Adrenal gland (tissue), 12 donors: ENCODE results near the gene ZNF550. TPM values are rescaled to one million over a fixed set of nuclear protein-coding genes. Genes with fewer than 3 reads are reported as not detected.

ENCODE experiments used
- DNase-seq, 7 donors: peaks; one replicate each; pipeline ENCODE4 v3.0.0-alpha.2; 2019 to 2020
- H3K27ac ChIP-seq, 5 donors: fragments of 200-600 bp; sonication (generic) in 4 of 5; 1 replicate in 3 of 5; 2 replicates in 2 of 5; pipeline versions ENCODE4 v1.5.1 to v1.8.0; 2016 to 2020; ENCODE audit warnings: mild to moderate bottlenecking in 1 of 5
- H3K27me3 ChIP-seq: fragments of 200-600 bp; 2 replicates; pipeline ENCODE4 v1.8.0; 2021
- H3K36me3 ChIP-seq, 2 donors: fragments of 200-600 bp; replicated peaks in 1 of 2; 1 replicate in 1 of 2; 2 replicates in 1 of 2; pipeline versions ENCODE4 v1.5.1 to v1.8.0; 2018 to 2022
- H3K4me1 ChIP-seq, 2 donors: fragments of 200-600 bp; replicated peaks in 1 of 2; 1 replicate in 1 of 2; 2 replicates in 1 of 2; pipeline versions ENCODE4 v1.5.1 to v1.8.0; 2018 to 2021
- H3K4me3 ChIP-seq, 4 donors: fragments of 200-600 bp; sonication (generic) in 3 of 4; one replicate each; pipeline ENCODE4 v1.5.1; 2016 to 2018
- H3K9me3 ChIP-seq, 3 donors: fragments of 200-600 bp; sonication (generic) in 1 of 3; replicated peaks in 1 of 3; 1 replicate in 2 of 3; 2 replicates in 1 of 3; pipeline versions ENCODE4 v1.5.1 to v1.8.0; 2016 to 2021
- CTCF ChIP-seq, 6 experiments: fragments of 450-650 bp in 4 of 6; fragments of 200-600 bp in 2 of 6; sonication (generic) in 1 of 6; IDR thresholded peaks; 1 replicate in 5 of 6; 2 replicates in 1 of 6; pipeline versions ENCODE4 v1.5.1 to v1.8.0; 2016 to 2021; ENCODE audit warnings: antibody characterized with exemption in 6 of 6, mild to moderate bottlenecking in 2 of 6, moderate library complexity in 1 of 6
- POLR2A ChIP-seq, 2 donors: fragments of 450-650 bp; IDR thresholded peaks; one replicate each; pipeline ENCODE4 v1.6.1; 2017; ENCODE audit warnings: antibody characterized with exemption in 2 of 2, mild to moderate bottlenecking in 2 of 2, moderate library complexity in 1 of 2
- WGBS, 4 donors: extraction: QIAGEN DNeasy Blood & Tissue Kit in 2 of 4; methylation state at CpG; one replicate each; pipeline versions ENCODE4 v1.1.5 to v1.1.7; 2013 to 2017; 5-methylcytosine and 5-hydroxymethylcytosine counted together
- intact Hi-C, 2 donors: fragments of 100-400 bp; cut with DNase I; formaldehyde crosslinking; loops; one replicate each; pipeline versions ENCODE4 v1.14.1 to v1.15.0; 2022 to 2023
- polyA plus RNA-seq, 3 donors: library from polyadenylated mRNA; stranded (reverse); fragments of 200-250 nt in 2 of 3; fragments of 350-450 nt in 1 of 3; fragmentation: Illumina TruSeq in 1 of 3; extraction: RNeasy Lipid Tissue Mini Kit (QIAGEN cat#74804) in 1 of 3; gene quantifications; one replicate each; pipeline ENCODE4 v1.2.3, GENCODE V29; 2013 to 2014
- total RNA-seq, 9 donors: library from RNA; depleted of rRNA in 4 of 9; stranded (reverse); fragments of >200 nt in 4 of 9; fragments of 120-200 nt in 1 of 9; fragmentation: NEBNext Ultra II Directional in 1 of 9; extraction: Animal tissue kit (Norgen Biotek cat#: 25700) in 1 of 9; gene quantifications; one replicate each; pipeline versions ENCODE4 v1.1.0 to v1.2.4, GENCODE V29; 2013 to 2023
- donor health status: healthy with polysubstance abuse.
- donor health status: Bipolar disorder and iron deficiency.
- donor health status: DM: yes; HTN: yes; CAD: no.
- donor health status: DM: no; HTN: no; CAD: no.
- donor health status: DM: no; HTN: no; CAD: no.
- donor health status: DM: yes; HTN: yes; CAD: no.

The ZNF550 gene
- total and polyA plus RNA-seq, 12 donors = 2.7 to 13.3 (median 6.9) TPM

DNA sequence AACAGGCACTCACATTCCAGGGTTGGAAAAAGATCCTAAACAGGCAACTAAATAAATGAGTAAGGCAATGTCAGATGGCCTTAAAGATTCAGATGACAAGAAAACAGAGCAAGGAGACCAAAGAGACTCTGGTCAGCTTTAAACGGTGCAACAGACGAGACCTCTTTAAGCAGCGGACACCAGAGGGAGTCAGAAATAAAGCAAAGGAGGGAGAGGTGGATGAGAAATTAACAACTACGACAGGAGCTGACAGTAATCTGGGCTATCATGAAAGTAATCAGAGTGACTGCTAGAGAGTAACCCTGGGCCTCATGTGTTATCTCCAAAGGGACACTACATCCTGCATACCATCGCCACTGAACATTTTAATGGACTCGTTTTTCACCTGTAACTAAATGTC lies 1.1 kb downstream of the ZNF550 start:
- 20 to 34% (median 27%) methylated on average over 6 of the region's 6 CpGs for WGBS, 4 donors
- no peaks in the 10 kb centered on the region for H3K27me3 ChIP-seq
- peak overlapping the region in 1 of 5 donors; percentile 75 for H3K27ac ChIP-seq
- H3K4me3 ChIP-seq = peak overlapping the region in 3 of 4 donors; percentile 29 to 96 (median 87)
- DNase-seq = no peak
- H3K9me3 ChIP-seq = no peaks in the 10 kb centered on the region
- peaks cover 4 to 16% of the 10 kb centered on the region in 2 donors for H3K4me1 ChIP-seq
- intact Hi-C loops = no loop called here
- H3K36me3 ChIP-seq = peaks cover 0 to 22% of the 10 kb centered on the region in 2 donors
- no peak for TF ChIP-seq POLR2A (IDR thresholded peaks at IDR 0.05)
- TF ChIP-seq CTCF (IDR thresholded peaks at IDR 0.05) = no peak

DNA sequence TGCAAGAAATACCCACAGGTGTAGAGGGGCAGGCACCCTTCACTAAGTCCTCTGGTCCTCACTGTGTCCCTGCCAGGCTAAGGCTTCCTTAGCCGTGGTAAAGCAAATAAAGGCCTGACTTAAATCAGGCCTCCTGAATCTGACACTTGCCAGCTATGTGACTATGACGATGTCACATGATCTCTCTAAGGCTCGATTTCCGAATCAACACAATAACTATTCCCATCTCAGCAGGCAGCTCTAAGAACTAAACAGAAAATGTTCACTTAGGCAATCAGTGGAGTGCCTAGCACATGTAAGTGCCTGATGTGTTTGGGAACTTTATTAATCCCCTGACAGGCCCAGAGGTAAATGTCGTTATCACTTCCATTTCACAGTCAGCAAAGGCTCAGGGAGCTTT lies 2.0 kb downstream of the ZNF550 start:
- Histone ChIP-seq H3K4me3 (no peak overlapping the region), H3K4me1 (peaks cover 4 to 16% of the 10 kb centered on the region in 2 donors), H3K27ac (no peak overlapping the region), H3K27me3 (no peaks in the 10 kb centered on the region), H3K9me3 (no peaks in the 10 kb centered on the region), H3K36me3 (peaks cover 0 to 22% of the 10 kb centered on the region in 2 donors)
- 84 to 89% (median 86%) methylated on average over 5 of the region's 5 CpGs for WGBS, 4 donors
- intact Hi-C loops = no loop called here
- no peak for DNase-seq
- TF ChIP-seq POLR2A (IDR thresholded peaks at IDR 0.05) (no peak), CTCF (IDR thresholded peaks at IDR 0.05) (no peak)

DNA sequence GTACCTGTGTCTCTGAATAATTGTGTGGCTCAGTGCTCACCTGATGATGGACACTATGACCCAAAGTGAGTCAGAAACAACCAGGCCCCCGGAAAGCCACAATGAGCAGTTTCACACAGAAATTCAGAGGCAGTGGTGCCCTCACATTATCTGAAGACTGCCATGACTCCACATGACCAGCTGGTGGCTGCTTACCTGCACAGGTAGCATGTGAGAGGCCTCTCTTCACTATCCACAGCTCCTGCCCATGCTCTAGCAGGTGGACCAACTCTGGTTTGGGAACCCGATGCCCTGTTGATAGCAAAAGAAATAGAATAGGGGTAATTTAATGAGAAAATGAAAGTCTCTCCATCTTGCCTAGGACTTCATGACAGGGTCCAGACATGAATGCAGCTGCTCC lies 7.2 kb downstream of the ZNF550 start:
- H3K36me3 ChIP-seq = peaks cover 4 to 59% of the 10 kb centered on the region in 2 donors
- intact Hi-C loops = no loop called here
- DNase-seq = no peak
- H3K4me3 ChIP-seq = no peak overlapping the region
- no peak overlapping the region for H3K27ac ChIP-seq
- no peak for TF ChIP-seq POLR2A (IDR thresholded peaks at IDR 0.05)
- WGBS, 4 donors = 92 to 100% (median 96%) methylated on average over 1 to 2 of the region's 2 CpGs
- H3K4me1 ChIP-seq = no peaks in the 10 kb centered on the region
- peaks cover under 1 to 31% (median 9%) of the 10 kb centered on the region in 3 donors for H3K9me3 ChIP-seq
- no peaks in the 10 kb centered on the region for H3K27me3 ChIP-seq

DNA sequence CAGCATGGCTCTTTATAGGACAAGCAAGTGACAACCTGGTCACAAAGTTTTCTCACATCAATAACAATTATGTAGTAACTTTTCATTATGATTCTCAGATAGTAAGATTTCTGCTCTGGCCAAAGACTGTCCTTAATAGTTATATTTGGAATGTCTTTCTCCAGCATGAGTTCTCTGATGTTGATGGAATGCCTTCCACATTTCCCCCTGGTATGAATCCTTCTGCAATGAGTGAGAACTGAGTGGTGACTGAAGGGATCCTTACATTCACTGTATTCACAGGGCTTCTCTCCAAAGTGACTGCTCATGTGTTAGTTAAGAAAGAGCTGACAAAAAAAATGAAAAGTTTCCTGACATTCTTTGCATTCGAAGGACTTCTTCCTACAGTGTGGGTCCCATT lies 13.2 kb downstream of the ZNF550 start:
- TF ChIP-seq CTCF (IDR thresholded peaks at IDR 0.05) = no peak
- TF ChIP-seq POLR2A (IDR thresholded peaks at IDR 0.05) = no peak
- H3K36me3 ChIP-seq = peaks cover 4 to 36% of the 10 kb centered on the region in 2 donors
- intact Hi-C loops = no loop called here
- H3K27me3 ChIP-seq = no peaks in the 10 kb centered on the region
- whole genome bisulfite sequencing, 4 donors = 93 to 98% (median 96%) methylated on average over 1 of the region's 1 CpG
- no peaks in the 10 kb centered on the region for H3K4me1 ChIP-seq
- no peak for DNase-seq
- H3K4me3 ChIP-seq = no peak overlapping the region
- peaks cover 8 to 88% (median 16%) of the 10 kb centered on the region in 3 donors for H3K9me3 ChIP-seq
- no peak overlapping the region for H3K27ac ChIP-seq

- intact Hi-C loops = no loop called here
- peak overlapping the region in 1 of 4 donors; percentile 16 for H3K4me3 ChIP-seq
- no peaks in the 10 kb centered on the region for H3K4me1 ChIP-seq
- no peak for TF ChIP-seq POLR2A (IDR thresholded peaks at IDR 0.05)
- TF ChIP-seq CTCF (IDR thresholded peaks at IDR 0.05) = no peak
- H3K9me3 ChIP-seq = peaks cover 14 to 99% (median 18%) of the 10 kb centered on the region in 3 donors
- no peak for DNase-seq
- no peak overlapping the region for H3K27ac ChIP-seq
- WGBS, 4 donors = 93 to 99% (median 97%) methylated on average over 7 of the region's 7 CpGs
- H3K27me3 ChIP-seq = no peaks in the 10 kb centered on the region
- peaks cover 6 to 20% of the 10 kb centered on the region in 2 donors for H3K36me3 ChIP-seq
Measured at GRCh38 chr19:57537953-57538547, 21.6 kb downstream of the ZNF550 start.
